ENCODE results near the gene TMEM258.

DNA sequence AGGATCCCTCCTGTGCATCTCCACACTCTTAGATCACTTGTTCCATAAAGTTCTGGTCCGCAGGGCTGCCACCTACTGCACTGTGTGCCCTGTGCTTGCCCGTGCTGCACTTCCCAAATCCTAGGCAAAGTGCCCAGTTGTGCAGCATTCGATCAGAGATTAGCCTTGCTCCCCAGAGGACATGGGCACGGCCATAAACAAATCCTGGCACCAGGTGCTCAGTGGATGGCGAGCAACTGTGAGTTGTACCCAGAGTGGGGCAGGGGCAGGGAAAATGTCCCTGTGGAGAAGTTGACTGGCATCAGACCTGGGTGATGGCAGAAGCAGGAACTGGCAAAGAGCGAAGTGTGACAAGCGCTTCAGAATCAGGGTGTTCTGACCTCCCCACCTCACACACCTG is 40.4 kb upstream of the TMEM258 start:
- TF ChIP-seq HNF4A (conservative IDR thresholded peaks at IDR 0.05) (no peak), FOXA1 (IDR thresholded peaks at IDR 0.05) (no peak), EGR1 (IDR thresholded peaks at IDR 0.05; ENCODE audit: low read depth in 2 of 2) (no peak), JUND (IDR thresholded peaks at IDR 0.05) (no peak)
- TF ChIP-seq, protein P1, sequence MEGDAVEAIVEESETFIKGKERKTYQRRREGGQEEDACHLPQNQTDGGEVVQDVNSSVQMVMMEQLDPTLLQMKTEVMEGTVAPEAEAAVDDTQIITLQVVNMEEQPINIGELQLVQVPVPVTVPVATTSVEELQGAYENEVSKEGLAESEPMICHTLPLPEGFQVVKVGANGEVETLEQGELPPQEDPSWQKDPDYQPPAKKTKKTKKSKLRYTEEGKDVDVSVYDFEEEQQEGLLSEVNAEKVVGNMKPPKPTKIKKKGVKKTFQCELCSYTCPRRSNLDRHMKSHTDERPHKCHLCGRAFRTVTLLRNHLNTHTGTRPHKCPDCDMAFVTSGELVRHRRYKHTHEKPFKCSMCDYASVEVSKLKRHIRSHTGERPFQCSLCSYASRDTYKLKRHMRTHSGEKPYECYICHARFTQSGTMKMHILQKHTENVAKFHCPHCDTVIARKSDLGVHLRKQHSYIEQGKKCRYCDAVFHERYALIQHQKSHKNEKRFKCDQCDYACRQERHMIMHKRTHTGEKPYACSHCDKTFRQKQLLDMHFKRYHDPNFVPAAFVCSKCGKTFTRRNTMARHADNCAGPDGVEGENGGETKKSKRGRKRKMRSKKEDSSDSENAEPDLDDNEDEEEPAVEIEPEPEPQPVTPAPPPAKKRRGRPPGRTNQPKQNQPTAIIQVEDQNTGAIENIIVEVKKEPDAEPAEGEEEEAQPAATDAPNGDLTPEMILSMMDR (IDR thresholded peaks at IDR 0.05; ENCODE audit: low read depth, low read length, missing input control), result no peak
